Measurements from ENCODE around the gene ANKS1A. TPM values are rescaled to one million over a fixed set of nuclear protein-coding genes. Genes with fewer than 3 reads are reported as not detected.

The ANKS1A gene
- total RNA-seq, 2 donors from 2014 or later = 26.7 to 30.9 TPM

GRCh38 chr6:34949636-34950035, 60.6 kb downstream of the ANKS1A start:
- Histone ChIP-seq H3K4me1 (peaks cover 0 to 22% of the 10 kb centered on the region in 2 donors), H3K9me3 (no peaks in the 10 kb centered on the region), H3K36me3 (no peaks in the 10 kb centered on the region), H3K27me3 (no peaks in the 10 kb centered on the region), H3K4me3 (no peak overlapping the region), H3K27ac (no peak overlapping the region)
- no peak for TF ChIP-seq CTCF (IDR thresholded peaks at IDR 0.05)
- no peak for DNase-seq (ENCODE audit: low spot score)

GRCh38 chr6:34950849-34951248, 61.8 kb downstream of the ANKS1A start:
- H3K4me1 ChIP-seq = peaks cover 0 to 24% of the 10 kb centered on the region in 2 donors
- no peaks in the 10 kb centered on the region for H3K9me3 ChIP-seq
- H3K27ac ChIP-seq = no peak overlapping the region
- no peak for TF ChIP-seq CTCF (IDR thresholded peaks at IDR 0.05)
- no peaks in the 10 kb centered on the region for H3K36me3 ChIP-seq
- no peak for DNase-seq (ENCODE audit: low spot score)
- H3K27me3 ChIP-seq = no peaks in the 10 kb centered on the region
- H3K4me3 ChIP-seq = no peak overlapping the region

- TF ChIP-seq CTCF (IDR thresholded peaks at IDR 0.05) = no peak
- no peaks in the 10 kb centered on the region for H3K36me3 ChIP-seq
- no peaks in the 10 kb centered on the region for H3K9me3 ChIP-seq
- H3K4me3 ChIP-seq = no peak overlapping the region
- H3K27ac ChIP-seq = no peak overlapping the region
- H3K27me3 ChIP-seq = no peaks in the 10 kb centered on the region
- H3K4me1 ChIP-seq = peaks cover 0 to 29% of the 10 kb centered on the region in 2 donors
- DNase-seq (ENCODE audit: low spot score) = no peak
These were observed 62.7 kb downstream of the ANKS1A start for GRCh38 chr6:34951731-34952130.

GRCh38 chr6:34953061-34954025, 64.3 kb downstream of the ANKS1A start:
- DNase-seq (ENCODE audit: low spot score) = no peak
- H3K4me3 ChIP-seq = no peak overlapping the region
- TF ChIP-seq CTCF (IDR thresholded peaks at IDR 0.05) = no peak
- H3K36me3 ChIP-seq = no peaks in the 10 kb centered on the region
- peaks cover 0 to 44% of the 10 kb centered on the region in 2 donors for H3K4me1 ChIP-seq
- H3K27ac ChIP-seq = no peak overlapping the region
- no peaks in the 10 kb centered on the region for H3K9me3 ChIP-seq
- H3K27me3 ChIP-seq = no peaks in the 10 kb centered on the region

- no peaks in the 10 kb centered on the region for H3K36me3 ChIP-seq
- DNase-seq (ENCODE audit: low spot score) = no peak
- H3K9me3 ChIP-seq = no peaks in the 10 kb centered on the region
- H3K27me3 ChIP-seq = no peaks in the 10 kb centered on the region
- no peak for TF ChIP-seq CTCF (IDR thresholded peaks at IDR 0.05)
- no peak overlapping the region for H3K27ac ChIP-seq
- H3K4me1 ChIP-seq = peaks cover 0 to 61% of the 10 kb centered on the region in 2 donors
- no peak overlapping the region for H3K4me3 ChIP-seq
These were observed 66.4 kb downstream of the ANKS1A start for GRCh38 chr6:34955442-34955841.
